H1 (cell line): ENCODE data around the gene NT5E. TPM values are rescaled to one million over a fixed set of nuclear protein-coding genes. Genes with fewer than 3 reads are reported as not detected.

ENCODE experiments used
- CTCF ChIA-PET: fragments of 300-600 bp; sonication (Branson Sonifier 250); formaldehyde crosslinking; loops from one replicate; lab custom pipeline; 2021; ENCODE audit not compliant: partially characterized antibody; lab: Charles Lee
- POLR2A ChIA-PET: fragments of 300-600 bp; sonication (Branson Sonifier 250); formaldehyde crosslinking; loops from one replicate; lab custom pipeline; 2021; ENCODE audit warnings: inconsistent platforms; ENCODE audit not compliant: partially characterized antibody; lab: Charles Lee
- DNase-seq, 2 experiments: peaks; one replicate each; pipeline versions ENCODE4 v3.0.0 to v3.0.0-alpha.2; 2010 to 2022; ENCODE audit warnings: low spot score in 2 of 2, low read depth in 1 of 2, mixed read lengths in 1 of 2
- FAIRE-seq: peaks from 2 replicates; lab custom pipeline; 2011; peaks lifted over from hg19 to GRCh38; lab: Jason Lieb, UNC
- H2AFZ ChIP-seq: 2 replicates; pipeline ENCODE4 v1.8.1; 2012; ENCODE audit warnings: low read length, inconsistent platforms
- H2AK5ac ChIP-seq: 2 replicates; pipeline ENCODE4 v1.6.1; 2013; ENCODE audit warnings: low read depth, low read length
- H2BK120ac ChIP-seq: replicated peaks from 2 replicates; pipeline ENCODE3; 2013; ENCODE audit warnings: low read depth, low read length, inconsistent platforms
- H2BK12ac ChIP-seq: 2 replicates; pipeline ENCODE4 v1.6.1; 2013; ENCODE audit warnings: low read depth, low read length
- H2BK15ac ChIP-seq: 2 replicates; pipeline ENCODE4 v1.6.1; 2013; ENCODE audit warnings: low read length
- H2BK20ac ChIP-seq: 2 replicates; pipeline ENCODE4 v1.6.1; 2013; ENCODE audit warnings: low read length
- H2BK5ac ChIP-seq: 2 replicates; pipeline ENCODE4 v1.6.1; 2013; ENCODE audit warnings: low read depth, low read length
- H3K14ac ChIP-seq: 2 replicates; pipeline ENCODE4 v1.6.1; 2013; ENCODE audit warnings: inconsistent platforms; ENCODE audit not compliant: insufficient read length
- H3K18ac ChIP-seq: 2 replicates; pipeline ENCODE4 v1.6.1; 2013; ENCODE audit warnings: low read length; ENCODE audit errors: extremely low read depth
- H3K23ac ChIP-seq: 2 replicates; pipeline ENCODE4 v1.6.1; 2013; ENCODE audit warnings: inconsistent platforms; ENCODE audit not compliant: insufficient read length
- H3K23me2 ChIP-seq: 2 replicates; pipeline ENCODE4 v1.6.1; 2013; ENCODE audit warnings: low read depth, low read length
- H3K27ac ChIP-seq: 2 replicates; pipeline ENCODE4 v1.6.1; 2011; ENCODE audit warnings: low read depth, low read length, inconsistent platforms
- H3K27me3 ChIP-seq, 4 experiments: replicated peaks in 1 of 4; 1 replicate in 1 of 4; 2 replicates in 3 of 4; pipeline versions ENCODE4 v1.6.1 to v1.8.1; 2011 to 2013; ENCODE audit warnings: low read length in 3 of 4, mild to moderate bottlenecking in 3 of 4, inconsistent platforms in 2 of 4, mixed read lengths in 2 of 4, moderate library complexity in 1 of 4; ENCODE audit not compliant: control insufficient read depth in 3 of 4, insufficient read depth in 3 of 4; ENCODE audit errors: extremely low read depth in 1 of 4
- H3K36me3 ChIP-seq, 4 experiments: 2 replicates each; pipeline versions ENCODE4 v1.6.1 to v1.8.1; 2011 to 2013; ENCODE audit warnings: mild to moderate bottlenecking in 4 of 4, low read length in 3 of 4, moderate library complexity in 2 of 4, control low read depth in 1 of 4, inconsistent platforms in 1 of 4; ENCODE audit not compliant: insufficient read depth in 4 of 4, control insufficient read depth in 2 of 4
- H3K4ac ChIP-seq: replicated peaks from 2 replicates; pipeline ENCODE3; 2013; ENCODE audit warnings: low read length, low read depth, mixed read lengths, inconsistent platforms; ENCODE audit not compliant: insufficient read length
- H3K4me1 ChIP-seq, 4 experiments: replicated peaks in 1 of 4; 1 replicate in 1 of 4; 2 replicates in 3 of 4; pipeline versions ENCODE4 v1.6.1 to v1.8.1; 2011 to 2013; ENCODE audit warnings: low read length in 3 of 4, inconsistent platforms in 2 of 4, mixed read lengths in 1 of 4; ENCODE audit not compliant: insufficient read depth in 4 of 4, control insufficient read depth in 3 of 4
- H3K4me2 ChIP-seq, 2 experiments: 2 replicates each; pipeline versions ENCODE4 v1.6.1 to v1.8.1; 2011 to 2013; ENCODE audit warnings: low read depth in 2 of 2, low read length in 2 of 2, control low read depth in 1 of 2, inconsistent platforms in 1 of 2, mild to moderate bottlenecking in 1 of 2; ENCODE audit not compliant: insufficient read depth in 1 of 2
- H3K4me3 ChIP-seq, 4 experiments: fragments of 200-600, 300-600 bp in 1 of 4; sonication (generic), shearing (Covaris generic), sonication (Bioruptor Twin) in 1 of 4; 2 replicates each; pipeline versions ENCODE4 v1.5.1 to v1.8.1; 2011 to 2016; ENCODE audit warnings: low read length in 4 of 4, low read depth in 3 of 4, control low read depth in 2 of 4, inconsistent platforms in 2 of 4, mild to moderate bottlenecking in 2 of 4, mixed read lengths in 1 of 4, moderate library complexity in 1 of 4; ENCODE audit not compliant: insufficient read depth in 2 of 4; ENCODE audit errors: extremely low read depth in 1 of 4
- H3K56ac ChIP-seq: replicated peaks from 2 replicates; pipeline ENCODE3; 2013; ENCODE audit warnings: low read depth, mild to moderate bottlenecking, mixed read lengths, low read length, inconsistent platforms; ENCODE audit not compliant: insufficient read length
- H3K79me1 ChIP-seq: 2 replicates; pipeline ENCODE4 v1.6.1; 2013; ENCODE audit warnings: low read depth, low read length, control low read depth
- H3K79me2 ChIP-seq, 2 experiments: 2 replicates each; pipeline versions ENCODE4 v1.6.1 to v1.8.1; 2012 to 2013; ENCODE audit warnings: low read length in 2 of 2, mild to moderate bottlenecking in 2 of 2, inconsistent platforms in 1 of 2; ENCODE audit not compliant: insufficient read depth in 2 of 2, control insufficient read depth in 1 of 2
- H3K9ac ChIP-seq, 4 experiments: replicated peaks in 1 of 4; 1 replicate in 1 of 4; 2 replicates in 3 of 4; pipeline versions ENCODE4 v1.6.1 to v1.8.1; 2011 to 2013; ENCODE audit warnings: low read depth in 3 of 4, low read length in 3 of 4, control low read depth in 2 of 4, mild to moderate bottlenecking in 2 of 4, moderate library complexity in 2 of 4, inconsistent platforms in 1 of 4; ENCODE audit errors: extremely low read depth in 1 of 4
- H3K9me3 ChIP-seq, 2 experiments: 2 replicates each; pipeline versions ENCODE4 v1.6.1 to v1.8.1; 2012 to 2013; ENCODE audit warnings: mild to moderate bottlenecking in 2 of 2, moderate library complexity in 2 of 2, control low read depth in 1 of 2, inconsistent platforms in 1 of 2, low read depth in 1 of 2, low read length in 1 of 2, mixed read lengths in 1 of 2; ENCODE audit not compliant: insufficient read depth in 2 of 2
- H4K20me1 ChIP-seq, 2 experiments: replicated peaks in 1 of 2; 2 replicates each; pipeline versions ENCODE3 to v1.8.1; 2011 to 2013; ENCODE audit warnings: inconsistent platforms in 2 of 2, low read length in 2 of 2, mild to moderate bottlenecking in 1 of 2; ENCODE audit not compliant: insufficient read depth in 2 of 2, control insufficient read depth in 1 of 2
- H4K5ac ChIP-seq: 2 replicates; pipeline ENCODE4 v1.6.1; 2013; ENCODE audit warnings: low read length, low read depth, mixed read lengths, inconsistent platforms; ENCODE audit not compliant: insufficient read length
- H4K8ac ChIP-seq: 2 replicates; pipeline ENCODE4 v1.8.0; 2013; ENCODE audit warnings: mild to moderate bottlenecking, moderate library complexity, low read length, inconsistent platforms; ENCODE audit not compliant: insufficient read depth; ENCODE audit errors: extremely low read depth
- H4K91ac ChIP-seq: replicated peaks from 2 replicates; pipeline ENCODE3; 2013; ENCODE audit warnings: low read length, mixed read lengths, inconsistent platforms; ENCODE audit not compliant: insufficient read length
- JUND ChIP-seq: IDR thresholded peaks from 2 replicates; pipeline ENCODE4 v1.6.1; 2011; ENCODE audit warnings: mild to moderate bottlenecking, improper control_type of control experiment, low read length
- SP1 ChIP-seq: IDR thresholded peaks from 2 replicates; pipeline ENCODE4 v1.6.1; 2011; ENCODE audit warnings: low read depth, low read length
- TAF7 ChIP-seq: optimal IDR thresholded peaks from 2 replicates; pipeline ENCODE3; 2011; ENCODE audit warnings: low read depth, mild to moderate bottlenecking, inconsistent platforms, low read length, moderate library complexity, borderline replicate concordance
- WGBS, 2 experiments: shearing (Covaris generic) in 1 of 2; methylation state at CpG; one replicate each; pipeline versions ENCODE4 v1.1.6 to v1.1.7; 2013 to 2015; ENCODE audit warnings: low lambda C conversion rate in 2 of 2, mixed read lengths in 2 of 2, inconsistent platforms in 1 of 2, low coverage in 1 of 2, missing lambda C conversion rate in 1 of 2; ENCODE audit not compliant: insufficient replicate concordance in 2 of 2, insufficient coverage in 1 of 2, insufficient read length in 1 of 2; ENCODE audit errors: extremely low coverage in 1 of 2, missing lambda C conversion rate in 1 of 2; 5-methylcytosine and 5-hydroxymethylcytosine counted together
- polyA plus RNA-seq, 7 experiments: library from polyadenylated mRNA; depleted of rRNA in 3 of 7; stranded (reverse) in 5 of 7; unstranded in 2 of 7; fragments of >200 nt in 5 of 7; fragments of 200-250 nt in 2 of 7; gene quantifications; 1 replicate in 5 of 7; 2 replicates in 1 of 7; 4 replicates in 1 of 7; pipeline versions ENCODE4 v1.2.1 to v1.2.3, GENCODE V29; 2011 to 2013; ENCODE audit warnings: missing spikeins in 2 of 7, mixed read lengths in 2 of 7
- total RNA-seq: library from RNA; stranded (reverse); fragmentation: NEBNext Ultra II Directional; extraction: Animal tissue kit (Norgen Biotek cat#: 25700); gene quantifications from 2 replicates; pipeline ENCODE4 v1.2.1, GENCODE V29; 2021

The NT5E gene
- total and polyA plus RNA-seq, 2 of the 8 experiments (the other 6 are each of a cell fraction or from before 2014, with no cell fraction given) = 0.74 to 1.5 TPM

DNA sequence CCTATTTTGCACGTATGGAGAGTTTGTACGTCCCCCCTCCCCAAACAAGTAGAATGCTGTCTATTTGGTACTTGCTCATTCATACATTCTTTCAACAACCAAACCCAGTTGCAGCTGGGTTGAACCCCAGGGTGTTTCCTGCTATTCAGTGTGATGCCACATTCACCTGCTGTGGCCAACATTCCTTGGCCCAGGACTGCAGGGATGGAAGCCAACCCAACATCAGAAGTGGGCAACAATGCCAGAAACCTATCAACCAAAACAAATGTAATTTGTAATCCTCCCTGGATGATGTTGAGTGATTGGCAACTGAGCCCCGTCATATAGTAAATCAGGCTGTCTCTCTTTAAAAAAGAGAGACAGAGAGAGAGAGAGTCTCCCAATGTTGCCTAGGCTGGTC is 8.9 kb downstream of the NT5E start:
- Histone ChIP-seq H3K18ac (no peak overlapping the region), H3K9ac (no peak overlapping the region), H4K91ac (no peak overlapping the region), H2BK20ac (no peak overlapping the region), H3K23me2 (no peaks in the 10 kb centered on the region), H3K79me2 (no peaks in the 10 kb centered on the region), H4K5ac (no peak overlapping the region), H3K4me1 (peaks cover 0 to 10% (median 3%) of the 10 kb centered on the region in 4 experiments; a peak in 4 of 7 replicates), H4K20me1 (no peaks in the 10 kb centered on the region), H2BK12ac (no peak overlapping the region), H2BK15ac (no peak overlapping the region), H3K9me3 (no peaks in the 10 kb centered on the region), H2AK5ac (no peak overlapping the region), H3K4me2 (peak overlapping the region in 1 of 2 experiments; percentile 24; a peak in 1 of 4 replicates), H2AFZ (no peak overlapping the region), H3K23ac (no peak overlapping the region), H3K4me3 (no peak overlapping the region; a peak in 1 of 8 replicates), H3K56ac (no peak overlapping the region), H3K36me3 (no peaks in the 10 kb centered on the region), H3K27me3 (0 out of 7 replicates have a peak, but pooled peaks cover 0 to 2% (median 0%) of the 10 kb centered on the region in 4 experiments), H3K4ac (no peak overlapping the region), H3K27ac (no peak overlapping the region), H2BK120ac (no peak overlapping the region), H3K79me1 (no peaks in the 10 kb centered on the region), H4K8ac (no peak overlapping the region), H2BK5ac (no peak overlapping the region), H3K14ac (no peak overlapping the region)
- 84% methylated on average over 3 of the region's 3 CpGs; no CpG with 5 or more reads in 1 of the 2 experiments for WGBS, 2 experiments
- CTCF ChIA-PET = interaction anchor here (1.3 to 3.4 kb wide), 3 partner anchors 9 to 103 kb away, joined by 4 to 22 read pairs (median 4); partner anchors contain the start of gene NT5E
- POLR2A ChIA-PET = interaction anchor here (0.6 to 2.7 kb wide), 3 partner anchors 9 to 1133 kb away, joined by 3 to 15 read pairs (median 3); partner anchors contain the start of gene NT5E
- DNase-seq (no peak), FAIRE-seq (no peak)
- TF ChIP-seq JUND (no peak), SP1 (peak; percentile 27; the same call in 1 of the 2 replicates), TAF7 (no peak)
